GM12892 (cell line): ENCODE data around the gene KIF16B.

Source experiments
- DNase-seq: peaks from one replicate; pipeline ENCODE4 v3.0.0; 2011; ENCODE audit not compliant: insufficient read length
- FAIRE-seq: peaks from 2 replicates; lab custom pipeline; 2011; peaks lifted over from hg19 to GRCh38; lab: Jason Lieb, UNC
- POLR2A ChIP-seq: IDR thresholded peaks from 2 replicates; pipeline ENCODE4 v1.6.1; 2011; ENCODE audit warnings: low read depth, low read length, control low read depth
- POLR2AphosphoS5 ChIP-seq: IDR thresholded peaks from 2 replicates; pipeline ENCODE4 v1.6.1; 2011; ENCODE audit warnings: low read depth, low read length, control low read depth
- TAF1 ChIP-seq: IDR thresholded peaks from 2 replicates; pipeline ENCODE4 v1.6.1; 2011; ENCODE audit warnings: low read depth, mild to moderate bottlenecking, control low read depth, low read length, borderline replicate concordance

KIF16B gene

DNA sequence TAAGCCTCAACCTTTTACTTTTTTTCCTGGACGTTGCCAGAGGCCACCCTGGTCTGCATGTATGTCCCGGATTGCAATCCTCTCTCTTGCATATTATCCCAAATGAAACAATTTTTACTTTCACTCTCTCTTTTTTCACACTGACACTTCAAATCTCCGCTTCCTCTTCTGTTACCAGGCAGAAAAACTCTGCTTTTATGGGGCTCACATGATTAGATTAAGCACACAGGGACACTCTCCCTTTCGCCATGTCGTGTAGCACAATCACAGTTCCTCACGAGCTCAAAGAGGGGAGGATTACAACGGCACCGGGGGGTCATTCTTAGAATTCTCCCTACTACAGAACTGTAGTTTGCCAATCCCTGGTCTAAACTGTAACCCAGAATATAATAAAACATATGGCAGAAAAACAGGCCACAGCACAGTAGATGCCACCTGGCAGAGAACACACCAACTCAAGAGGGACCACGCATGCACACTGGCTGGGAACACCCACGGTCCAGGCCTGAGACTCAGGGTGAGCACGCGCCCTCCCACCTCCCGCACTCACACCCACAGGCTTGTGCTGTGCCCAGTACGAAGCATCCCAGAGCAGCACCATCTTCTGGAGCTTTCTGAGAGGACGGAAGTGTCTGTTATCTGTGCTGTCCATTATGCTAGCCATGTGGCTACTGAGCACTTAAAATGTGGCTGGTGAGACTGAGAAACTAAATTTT is 288.7 kb downstream of the KIF16B start:
- TF ChIP-seq POLR2A (no peak), TAF1 (no peak), POLR2AphosphoS5 (no peak)
- DNase-seq: no peak
- no peak for FAIRE-seq

DNA sequence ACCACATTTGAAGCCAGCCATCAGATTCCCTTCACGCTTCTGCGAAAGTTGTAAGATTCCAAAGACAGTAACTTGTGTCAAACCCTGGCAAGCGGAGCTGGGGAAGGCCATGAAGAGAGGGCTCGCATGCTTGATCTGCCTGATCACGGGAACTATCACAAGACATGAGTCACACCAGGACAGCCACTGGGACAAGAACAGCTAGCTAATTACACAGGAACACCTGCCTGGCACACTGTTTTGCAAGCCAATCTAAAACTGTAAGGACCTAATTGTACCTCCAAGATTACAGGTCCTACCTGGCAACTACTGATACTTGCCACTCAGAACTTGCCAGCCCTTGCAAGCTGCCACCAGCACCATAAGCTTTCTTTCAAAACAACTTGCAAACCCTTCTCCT is 289.3 kb downstream of the KIF16B start:
- no peak for FAIRE-seq
- TF ChIP-seq TAF1 (no peak), POLR2A (no peak), POLR2AphosphoS5 (no peak)
- DNase-seq: no peak

DNA sequence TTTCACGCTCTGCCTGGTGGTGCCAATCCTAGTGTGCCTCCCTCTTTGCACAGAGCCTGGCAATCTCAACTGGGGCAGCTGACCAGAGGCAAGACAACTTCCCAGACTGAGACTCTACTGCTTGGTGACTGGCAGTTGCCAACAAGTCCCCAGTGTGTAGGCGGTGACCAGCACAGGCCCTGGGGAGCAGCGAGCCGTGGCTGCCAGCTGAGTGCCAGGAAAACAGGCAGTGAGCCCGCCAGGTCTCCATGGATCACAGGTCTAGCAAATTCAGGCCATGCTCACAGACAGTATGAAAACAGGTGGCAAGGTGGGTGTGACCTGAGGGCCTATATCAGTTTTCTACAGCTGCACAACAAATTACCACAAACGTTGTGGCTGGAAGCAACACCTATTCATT is 289.9 kb downstream of the KIF16B start:
- TF ChIP-seq POLR2AphosphoS5 (no peak), TAF1 (no peak), POLR2A (no peak)
- DNase-seq (no peak), FAIRE-seq (no peak)

DNA sequence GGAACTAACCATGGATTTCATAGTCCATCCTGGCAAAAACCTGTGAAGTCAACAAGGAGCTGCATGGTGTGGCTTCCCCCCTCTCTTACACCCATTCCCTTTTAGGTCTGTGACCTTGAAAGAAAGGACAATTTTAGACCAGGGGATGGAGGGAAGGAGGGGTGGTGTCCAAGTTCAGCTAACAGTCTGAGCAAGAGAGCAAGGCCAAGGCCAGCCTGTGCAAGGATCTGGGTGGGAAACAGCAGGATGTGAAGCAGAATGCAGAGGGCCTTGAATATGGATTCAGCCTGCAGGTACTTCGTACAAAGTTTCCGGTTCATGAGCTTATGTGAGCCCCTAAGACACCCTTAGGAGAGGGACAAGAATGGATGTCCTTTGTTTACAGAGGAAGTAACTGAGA is 293.0 kb downstream of the KIF16B start:
- FAIRE-seq: no peak

DNA sequence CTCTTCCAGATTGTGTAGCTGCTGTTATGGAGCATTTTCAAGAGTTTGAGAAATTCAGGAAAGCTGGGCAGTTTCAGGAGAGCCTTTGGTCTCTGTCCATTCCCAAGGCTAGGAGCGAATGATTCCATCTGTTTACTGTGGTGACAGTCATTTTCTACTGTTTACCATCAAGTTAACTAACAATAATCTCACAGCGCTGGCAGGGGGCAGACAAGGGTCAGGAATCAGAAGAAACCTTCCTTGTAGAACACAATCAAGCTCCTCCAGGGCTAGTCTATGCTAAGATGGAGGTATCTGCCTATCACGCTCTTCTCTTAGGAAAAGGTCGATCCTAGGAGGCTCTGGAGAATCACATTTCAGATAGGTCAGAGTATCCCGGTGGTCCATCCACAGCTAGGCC is 293.9 kb downstream of the KIF16B start:
- FAIRE-seq (no peak), DNase-seq (no peak)
- no peak for TF ChIP-seq TAF1
- TF ChIP-seq POLR2AphosphoS5: no peak
- no peak for TF ChIP-seq POLR2A

More for the DNA sequence above, 293.0 kb downstream of the KIF16B start:
- DNase-seq: no peak
- no peak for TF ChIP-seq POLR2AphosphoS5
- no peak for TF ChIP-seq POLR2A

DNA sequence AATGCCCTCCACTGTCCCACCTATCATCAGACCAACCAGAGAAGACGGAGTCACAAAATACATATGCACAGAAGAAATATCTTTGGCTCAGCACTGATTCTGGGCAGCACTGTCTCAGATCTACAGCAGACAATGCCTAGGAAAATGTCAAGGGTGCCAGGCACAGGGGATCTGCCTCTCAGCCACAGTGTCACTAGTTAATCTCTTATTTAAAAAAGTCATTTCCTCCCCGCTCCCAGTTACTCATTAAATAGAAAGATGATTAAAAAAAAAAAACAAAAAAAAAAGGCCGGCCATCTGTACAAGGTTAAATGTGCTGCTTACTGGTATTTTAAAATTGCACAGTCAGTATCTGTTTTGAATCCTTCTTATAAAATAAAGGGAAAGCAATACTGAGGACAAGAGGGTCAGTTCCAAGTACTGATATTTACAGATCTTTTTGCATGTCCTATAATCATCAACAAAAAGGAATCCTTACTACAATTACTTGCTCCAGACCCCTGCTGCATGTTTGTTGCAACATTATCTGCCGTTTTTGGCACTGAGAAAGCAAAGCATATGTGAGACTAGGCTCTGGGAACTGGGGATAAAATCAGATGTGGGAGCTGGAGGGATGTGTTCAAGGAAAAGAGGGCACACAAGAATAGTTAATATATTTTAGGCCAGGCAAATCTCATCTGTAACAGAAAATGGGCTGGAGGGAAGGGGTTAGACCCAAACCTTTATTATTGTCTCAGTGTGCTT is 299.3 kb downstream of the KIF16B start:
- no peak for TF ChIP-seq TAF1
- FAIRE-seq (no peak), DNase-seq (no peak)

DNA sequence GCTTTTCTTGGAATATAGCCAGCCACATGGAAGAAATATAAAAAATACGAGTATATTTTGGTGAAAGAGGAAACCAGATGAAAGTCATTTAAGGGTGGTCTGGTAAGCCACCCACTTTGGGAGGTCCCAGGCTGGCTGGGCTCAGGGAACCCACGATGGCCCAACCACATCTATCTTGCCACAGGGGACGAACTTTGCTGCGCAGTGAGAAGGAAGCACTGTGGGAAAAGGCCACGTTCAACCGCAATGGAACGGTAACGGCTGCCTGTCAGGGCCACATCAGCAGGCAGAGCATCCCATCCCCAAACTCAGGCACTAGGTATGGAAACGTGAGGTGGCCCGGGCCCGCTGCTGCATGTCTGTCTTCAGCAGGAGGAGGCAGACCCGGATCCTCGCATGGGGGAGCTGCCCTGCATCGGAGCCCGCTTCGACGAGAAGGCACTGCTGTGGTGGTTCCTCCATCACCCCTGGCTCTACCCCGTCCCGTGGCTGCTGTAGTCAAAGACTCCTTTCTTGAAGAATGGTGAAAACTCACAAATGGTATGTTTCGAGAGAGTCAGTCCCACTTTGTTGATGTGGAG is 300.4 kb downstream of the KIF16B start:
- TF ChIP-seq POLR2AphosphoS5: no peak
- no peak for TF ChIP-seq POLR2A
- TF ChIP-seq TAF1: no peak
- no peak for DNase-seq
- no peak for FAIRE-seq

DNA sequence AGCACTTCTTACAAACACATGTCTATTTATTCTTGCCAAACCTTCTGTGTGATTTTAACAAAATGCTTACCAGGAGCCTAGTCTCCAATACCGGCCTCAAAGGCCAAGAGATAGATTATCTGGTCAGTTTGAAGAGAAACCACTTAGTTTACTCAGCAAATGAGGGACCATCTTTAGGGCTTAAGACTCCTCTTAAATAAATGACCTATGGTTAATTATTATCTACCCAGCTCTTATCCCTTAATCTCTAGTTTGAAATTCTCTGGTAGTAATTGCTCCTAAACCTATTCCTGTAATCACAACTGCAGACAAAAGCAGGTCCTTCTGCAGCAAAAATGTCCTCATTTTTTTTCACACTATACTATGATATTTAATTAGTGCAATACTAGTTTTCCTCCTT is 301.8 kb downstream of the KIF16B start:
- TF ChIP-seq POLR2AphosphoS5 (no peak), POLR2A (no peak), TAF1 (no peak)
- no peak for DNase-seq
- FAIRE-seq: no peak

DNA sequence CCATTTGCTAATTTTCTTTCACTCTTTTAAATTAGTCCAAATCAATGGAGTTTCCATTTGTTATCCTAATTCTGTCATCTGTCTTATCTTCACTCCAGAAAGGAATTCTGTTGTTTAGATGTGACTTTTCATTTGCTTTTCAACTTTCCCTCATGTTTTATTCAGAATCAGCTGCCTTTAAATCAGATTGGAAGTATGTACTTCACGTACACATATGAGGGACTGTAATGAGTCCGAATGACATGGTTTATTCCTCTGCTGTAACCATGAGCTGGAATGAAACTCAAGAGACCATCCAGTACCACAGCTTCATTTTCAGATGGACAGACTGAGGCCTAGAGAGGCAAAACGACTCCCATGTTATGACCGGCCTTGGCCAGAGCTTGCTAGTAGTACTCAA is 302.3 kb downstream of the KIF16B start:
- TF ChIP-seq TAF1 (no peak), POLR2A (no peak), POLR2AphosphoS5 (no peak)
- no peak for DNase-seq
- no peak for FAIRE-seq

DNA sequence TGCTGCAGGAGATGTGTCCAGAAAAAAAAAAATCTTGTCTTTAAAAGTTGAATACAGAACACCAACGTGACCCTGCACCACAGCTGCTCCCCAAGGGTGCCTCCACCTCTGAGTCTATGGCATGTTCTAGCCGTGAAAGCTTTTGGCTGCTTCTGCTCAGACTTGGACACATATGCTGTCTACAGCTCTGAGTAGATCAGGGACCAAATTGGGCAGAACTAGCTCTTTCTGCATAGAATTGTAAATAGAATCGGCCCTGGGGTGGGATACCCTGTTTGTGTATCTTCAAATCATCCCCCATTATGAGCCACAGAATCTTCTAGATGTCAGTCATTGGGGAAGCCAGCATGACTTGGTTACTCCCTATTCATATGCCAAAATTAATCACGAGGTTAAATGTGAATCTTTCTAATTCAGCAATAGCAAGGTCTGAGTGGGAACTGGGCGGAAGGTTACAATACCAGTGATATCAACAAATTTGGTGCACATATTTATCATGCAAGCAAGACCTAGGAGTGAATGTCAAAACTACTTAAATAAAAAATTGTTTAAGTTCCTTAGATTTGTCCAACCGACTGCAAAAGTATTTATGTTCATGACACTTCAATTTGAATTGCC is 302.8 kb downstream of the KIF16B start:
- FAIRE-seq (no peak), DNase-seq (no peak)
- TF ChIP-seq POLR2AphosphoS5 (no peak), TAF1 (no peak), POLR2A (no peak)

DNA sequence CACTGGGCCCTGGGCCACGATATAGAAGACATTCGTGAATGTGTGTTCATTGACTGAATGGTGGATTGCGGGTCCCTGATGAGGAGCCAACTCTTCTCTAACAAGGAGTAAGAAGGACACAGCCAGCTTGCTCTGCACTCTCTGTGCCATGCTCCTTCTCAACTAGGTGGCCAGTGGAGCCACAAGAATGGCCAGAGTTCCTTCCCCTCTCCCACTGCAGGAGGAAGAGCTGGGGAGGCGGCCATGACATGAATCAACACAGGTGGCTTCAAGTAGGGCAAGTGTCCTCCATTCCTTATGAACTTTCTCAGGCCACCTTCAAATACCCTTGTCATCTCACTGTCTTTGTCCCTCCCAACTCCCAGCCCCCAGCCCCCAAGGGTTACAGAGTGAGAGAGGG is 305.7 kb downstream of the KIF16B start:
- DNase-seq (no peak), FAIRE-seq (no peak)
- no peak for TF ChIP-seq TAF1
- TF ChIP-seq POLR2AphosphoS5: no peak
- no peak for TF ChIP-seq POLR2A

DNA sequence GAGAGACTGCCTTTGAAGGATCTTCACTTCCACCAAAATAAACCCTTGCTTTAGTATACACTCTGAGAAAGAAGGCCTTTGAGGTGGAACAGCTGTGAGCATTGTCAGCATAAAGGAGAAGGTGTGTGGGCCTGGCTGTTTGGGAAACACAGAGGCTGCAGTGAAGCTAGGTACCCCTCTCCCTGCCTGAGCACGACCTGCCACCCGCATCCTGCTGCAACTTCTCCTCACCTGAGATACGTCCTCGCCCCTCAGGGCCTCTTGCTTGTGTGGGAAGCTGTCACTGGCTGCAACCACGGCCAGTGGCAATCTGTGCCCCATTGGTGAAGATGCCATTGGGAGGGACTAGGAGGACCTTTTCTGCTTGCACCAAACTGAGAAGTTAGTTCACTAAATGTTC is 307.9 kb downstream of the KIF16B start:
- FAIRE-seq: no peak
- DNase-seq: no peak
- TF ChIP-seq POLR2A (no peak), TAF1 (no peak), POLR2AphosphoS5 (no peak)
